ENCODE measurements around the gene STK32B.

STK32B gene

DNA sequence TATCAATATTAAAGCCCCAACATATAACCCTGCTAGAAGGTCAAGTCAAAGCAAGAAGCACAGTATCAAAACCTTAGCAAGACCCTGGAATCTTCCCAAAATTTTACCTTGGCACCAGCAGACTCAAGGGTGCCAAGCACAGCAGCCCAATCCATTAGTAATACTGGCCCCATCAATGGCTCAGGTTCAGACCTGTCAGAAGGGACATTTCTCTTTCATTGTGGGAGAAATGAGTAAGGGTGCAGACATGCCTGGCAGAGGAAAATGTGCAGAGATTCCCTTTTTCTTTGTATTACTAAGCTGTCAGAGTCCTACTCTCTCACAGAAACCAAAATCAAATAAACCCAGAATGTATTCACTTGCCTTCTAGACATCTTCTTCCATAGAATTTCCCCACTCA, 453.2 kb downstream of the STK32B start:
- Histone ChIP-seq H3K27me3 (ENCODE audit: insufficient read depth, low read depth, severe bottlenecking) (no peaks in the 10 kb centered on the region), H3K36me3 (no peaks in the 10 kb centered on the region), H3K4me3 (ENCODE audit: low read depth, low read length) (no peak overlapping the region), H3K9me3 (ENCODE audit: severe bottlenecking) (no peaks in the 10 kb centered on the region), H3K27ac (no peak overlapping the region)
- no peak for TF ChIP-seq CTCF (IDR thresholded peaks at IDR 0.05; ENCODE audit: low read depth, low read length)
- no peak for DNase-seq

DNA sequence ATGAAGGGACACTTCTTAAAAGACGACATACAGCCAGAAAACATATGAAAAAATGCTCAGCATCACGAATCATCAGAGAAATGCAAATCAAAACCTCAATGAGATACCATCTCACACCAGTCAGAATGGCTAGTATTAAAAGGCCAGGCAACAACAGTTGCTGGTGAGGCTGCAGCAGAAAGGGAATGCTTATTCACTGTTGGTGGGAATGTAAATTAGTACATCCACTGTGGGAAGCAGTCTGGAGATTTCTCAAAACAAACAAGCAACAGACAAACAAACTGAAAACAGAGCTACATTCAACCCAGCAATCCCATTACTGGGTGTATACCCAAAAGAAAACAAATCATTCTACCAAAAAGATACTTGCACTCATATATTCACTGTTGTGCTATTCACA, 459.2 kb downstream of the STK32B start:
- Histone ChIP-seq H3K4me3 (ENCODE audit: low read depth, low read length) (no peak overlapping the region), H3K27me3 (ENCODE audit: insufficient read depth, low read depth, severe bottlenecking) (no peaks in the 10 kb centered on the region), H3K9me3 (ENCODE audit: severe bottlenecking) (no peaks in the 10 kb centered on the region), H3K36me3 (no peaks in the 10 kb centered on the region), H3K27ac (no peak overlapping the region)
- no peak for DNase-seq
- no peak for TF ChIP-seq CTCF (IDR thresholded peaks at IDR 0.05; ENCODE audit: low read depth, low read length)

GRCh38 chr4:5511791-5512190, 460.5 kb downstream of the STK32B start:
- no peaks in the 10 kb centered on the region for H3K27me3 ChIP-seq (ENCODE audit: insufficient read depth, low read depth, severe bottlenecking)
- no peak overlapping the region for H3K4me3 ChIP-seq (ENCODE audit: low read depth, low read length)
- no peak for TF ChIP-seq CTCF (IDR thresholded peaks at IDR 0.05; ENCODE audit: low read depth, low read length)
- no peak overlapping the region for H3K27ac ChIP-seq
- DNase-seq, result no peak
- no peaks in the 10 kb centered on the region for H3K9me3 ChIP-seq (ENCODE audit: severe bottlenecking)
- no peaks in the 10 kb centered on the region for H3K36me3 ChIP-seq

DNA sequence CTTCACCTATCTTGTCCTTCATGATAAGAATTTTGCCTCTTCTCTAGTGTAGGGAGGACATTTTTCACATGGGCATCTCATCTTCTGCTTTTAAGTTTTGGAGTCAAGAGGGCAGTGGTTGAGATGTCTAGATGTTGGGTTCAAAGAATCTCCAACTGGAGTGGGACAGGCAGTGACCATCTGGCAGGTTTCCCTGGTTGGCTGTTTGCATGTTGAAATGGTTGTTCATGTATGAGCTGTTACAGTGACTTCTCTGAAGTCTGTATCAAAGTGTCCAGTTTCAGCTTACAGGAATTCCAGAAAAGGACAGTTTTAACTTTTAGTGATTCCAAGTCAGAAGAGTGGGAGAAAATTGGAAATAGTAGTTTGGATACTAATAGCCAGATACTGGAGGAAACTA, 464.4 kb downstream of the STK32B start:
- TF ChIP-seq CTCF (IDR thresholded peaks at IDR 0.05; ENCODE audit: low read depth, low read length), result no peak
- Histone ChIP-seq H3K36me3 (no peaks in the 10 kb centered on the region), H3K9me3 (ENCODE audit: severe bottlenecking) (no peaks in the 10 kb centered on the region), H3K27ac (no peak overlapping the region), H3K27me3 (ENCODE audit: insufficient read depth, low read depth, severe bottlenecking) (no peaks in the 10 kb centered on the region), H3K4me3 (ENCODE audit: low read depth, low read length) (no peak overlapping the region)
- no peak for DNase-seq

- no peaks in the 10 kb centered on the region for H3K9me3 ChIP-seq (ENCODE audit: severe bottlenecking)
- H3K36me3 ChIP-seq, result no peaks in the 10 kb centered on the region
- TF ChIP-seq CTCF (IDR thresholded peaks at IDR 0.05; ENCODE audit: low read depth, low read length), result no peak
- no peak for DNase-seq
- no peak overlapping the region for H3K4me3 ChIP-seq (ENCODE audit: low read depth, low read length)
- H3K27me3 ChIP-seq (ENCODE audit: insufficient read depth, low read depth, severe bottlenecking), result no peaks in the 10 kb centered on the region
- no peak overlapping the region for H3K27ac ChIP-seq
Measured at GRCh38 chr4:5517372-5517771, 466.1 kb downstream of the STK32B start.

DNA sequence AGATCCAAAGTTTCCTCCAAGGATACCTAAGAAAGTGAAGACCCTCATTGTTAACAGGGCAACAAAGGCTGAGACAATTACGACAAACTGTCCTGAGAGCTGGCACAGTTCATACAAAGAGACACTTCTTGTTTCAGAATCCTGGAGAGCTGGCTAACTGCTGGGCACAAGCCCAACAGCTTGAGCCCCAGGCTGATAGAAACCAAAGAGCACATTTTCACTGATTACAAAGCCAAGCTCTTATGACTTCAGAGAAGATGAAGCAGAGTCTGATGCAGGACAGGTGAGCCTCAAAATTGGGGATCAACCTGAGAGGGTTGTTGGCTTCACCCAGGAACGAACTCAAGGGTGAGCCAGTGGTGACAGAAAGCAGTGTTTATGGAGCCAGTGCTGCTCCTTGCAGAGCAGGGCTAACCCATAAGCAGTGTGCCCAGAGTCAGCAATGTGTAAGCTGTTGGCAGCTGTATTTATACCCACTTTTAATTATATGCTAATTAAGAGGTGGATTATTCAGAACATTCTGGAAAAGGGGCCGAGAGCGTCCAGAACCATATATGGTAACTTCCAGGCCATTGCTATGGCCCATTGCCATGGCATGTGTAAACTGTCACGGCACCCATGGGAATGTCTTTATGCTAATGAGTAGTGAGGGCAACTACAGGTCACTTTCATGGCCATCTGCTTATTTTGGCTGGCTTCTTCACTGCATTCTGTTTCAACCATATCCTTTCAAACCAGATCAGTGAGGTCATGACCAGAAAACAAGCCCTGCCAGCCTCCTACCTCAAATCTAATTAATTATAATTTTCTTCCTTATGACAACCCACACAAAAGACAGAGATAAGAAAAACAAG, 473.4 kb downstream of the STK32B start:
- H3K36me3 ChIP-seq, result no peaks in the 10 kb centered on the region
- H3K27ac ChIP-seq, result 0 out of 2 replicates have a peak overlapping the region, but pooled peaks have one; percentile 31
- no peak for TF ChIP-seq CTCF (IDR thresholded peaks at IDR 0.05; ENCODE audit: low read depth, low read length)
- peak; percentile 31 for DNase-seq
- no peaks in the 10 kb centered on the region for H3K27me3 ChIP-seq (ENCODE audit: insufficient read depth, low read depth, severe bottlenecking)
- no peak overlapping the region for H3K4me3 ChIP-seq (ENCODE audit: low read depth, low read length)
- no peaks in the 10 kb centered on the region for H3K9me3 ChIP-seq (ENCODE audit: severe bottlenecking)
